GM12864 (cell line): Measurements from ENCODE around the gene SIGLEC12.

Experiments
- DNase-seq: peaks from one replicate; pipeline ENCODE4 v3.0.0-alpha.2; 2011; ENCODE audit warnings: low read depth
- H3K4me3 ChIP-seq: 2 replicates; pipeline ENCODE4 v1.5.1; 2011; ENCODE audit warnings: mild to moderate bottlenecking, low read depth, low read length, control low read depth
- TF ChIP-seq, protein P1 (sequence below): IDR thresholded peaks from 2 replicates; pipeline ENCODE4 v1.5.1; 2011; ENCODE audit warnings: low read depth, mild to moderate bottlenecking, moderate library complexity, low read length, control low read depth, inconsistent platforms; ENCODE audit errors: missing control alignments

SIGLEC12 gene

DNA sequence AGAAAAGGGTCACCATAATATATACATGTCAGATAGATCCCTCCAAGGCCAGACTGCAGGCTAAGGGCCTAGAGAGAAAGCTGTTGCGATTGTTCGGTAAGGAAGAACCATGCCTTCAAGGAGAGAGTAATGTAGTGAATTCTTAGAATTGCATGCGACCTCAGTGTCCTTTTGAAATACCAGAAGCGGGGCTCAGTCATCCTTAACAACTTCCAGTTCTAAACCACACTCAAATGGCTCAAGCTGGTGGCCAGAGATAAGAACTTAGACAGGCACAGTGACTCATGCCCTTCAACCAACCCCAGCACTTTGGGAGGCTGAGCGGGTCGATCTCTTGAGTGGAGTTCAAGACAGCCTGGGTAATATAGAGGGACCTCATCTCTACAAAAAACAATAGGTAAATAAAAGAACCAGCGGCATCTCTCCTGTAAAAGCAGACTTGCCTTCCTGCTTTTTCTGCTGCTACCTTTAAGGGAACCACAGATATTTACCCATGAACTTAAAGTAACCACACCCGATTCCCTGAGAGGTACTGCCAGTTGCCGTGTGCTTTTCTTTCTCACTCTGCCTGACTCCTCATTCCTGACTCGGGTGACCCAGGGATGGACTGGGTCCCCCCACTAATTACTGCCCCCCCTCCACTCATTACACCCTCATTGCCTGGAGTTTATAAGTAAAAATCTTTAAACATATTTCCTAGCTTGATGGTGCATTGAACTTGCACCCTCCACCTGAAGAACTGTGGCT lies 45.2 kb upstream of the SIGLEC12 start:
- H3K4me3 ChIP-seq = no peak overlapping the region
- no peak for DNase-seq

DNA sequence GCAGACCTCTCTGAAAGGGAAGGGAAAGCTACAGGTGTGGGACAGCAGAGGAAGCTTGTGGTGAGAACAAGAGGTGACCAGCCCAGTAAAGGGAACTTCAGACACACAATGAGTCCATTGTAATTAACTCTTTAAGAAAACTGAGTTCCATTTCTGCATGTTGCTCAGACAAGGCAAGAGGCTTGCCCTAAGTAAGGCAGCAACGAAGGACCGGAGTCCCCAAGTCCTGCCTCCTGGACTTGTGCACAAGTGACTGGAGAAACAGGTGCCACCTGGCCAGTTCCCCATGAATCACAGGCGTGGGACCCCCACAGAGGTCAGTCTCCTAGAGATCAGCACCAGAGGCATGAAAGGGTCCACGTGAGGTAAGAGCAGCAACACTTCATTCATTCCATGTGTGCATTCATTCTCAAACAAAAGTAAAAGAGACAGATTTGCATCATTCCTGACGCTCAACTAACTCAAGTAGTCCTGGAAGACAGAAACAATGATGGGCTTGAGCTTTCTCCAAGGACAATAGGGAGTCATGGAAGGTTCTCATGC lies 44.6 kb upstream of the SIGLEC12 start:
- H3K4me3 ChIP-seq = no peak overlapping the region
- no peak for DNase-seq
- TF ChIP-seq, protein P1, sequence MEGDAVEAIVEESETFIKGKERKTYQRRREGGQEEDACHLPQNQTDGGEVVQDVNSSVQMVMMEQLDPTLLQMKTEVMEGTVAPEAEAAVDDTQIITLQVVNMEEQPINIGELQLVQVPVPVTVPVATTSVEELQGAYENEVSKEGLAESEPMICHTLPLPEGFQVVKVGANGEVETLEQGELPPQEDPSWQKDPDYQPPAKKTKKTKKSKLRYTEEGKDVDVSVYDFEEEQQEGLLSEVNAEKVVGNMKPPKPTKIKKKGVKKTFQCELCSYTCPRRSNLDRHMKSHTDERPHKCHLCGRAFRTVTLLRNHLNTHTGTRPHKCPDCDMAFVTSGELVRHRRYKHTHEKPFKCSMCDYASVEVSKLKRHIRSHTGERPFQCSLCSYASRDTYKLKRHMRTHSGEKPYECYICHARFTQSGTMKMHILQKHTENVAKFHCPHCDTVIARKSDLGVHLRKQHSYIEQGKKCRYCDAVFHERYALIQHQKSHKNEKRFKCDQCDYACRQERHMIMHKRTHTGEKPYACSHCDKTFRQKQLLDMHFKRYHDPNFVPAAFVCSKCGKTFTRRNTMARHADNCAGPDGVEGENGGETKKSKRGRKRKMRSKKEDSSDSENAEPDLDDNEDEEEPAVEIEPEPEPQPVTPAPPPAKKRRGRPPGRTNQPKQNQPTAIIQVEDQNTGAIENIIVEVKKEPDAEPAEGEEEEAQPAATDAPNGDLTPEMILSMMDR = no peak

More for the DNA sequence above, 45.2 kb upstream of the SIGLEC12 start:
- TF ChIP-seq, protein P1 = no peak

DNA sequence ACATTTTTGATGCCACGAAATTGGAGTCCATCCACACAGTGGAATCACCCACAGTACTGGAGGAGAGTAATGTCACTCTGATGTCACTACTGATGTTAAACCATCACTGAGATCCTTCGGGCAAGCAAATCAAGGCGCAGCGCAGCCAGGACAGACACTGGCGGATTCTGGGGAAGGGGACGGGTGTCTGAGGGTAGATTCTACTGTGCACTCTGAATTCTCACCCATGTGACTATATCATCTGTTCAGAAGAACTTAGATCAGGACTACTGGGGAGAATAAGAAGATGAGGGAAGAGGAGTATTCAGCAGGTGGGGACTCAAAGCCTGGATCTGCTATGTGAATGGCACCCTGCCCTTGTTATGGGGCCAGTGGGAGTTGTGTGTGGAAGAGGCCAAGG lies 42.4 kb upstream of the SIGLEC12 start:
- H3K4me3 ChIP-seq = no peak overlapping the region
- no peak for DNase-seq
- TF ChIP-seq, protein P1 = no peak

DNA sequence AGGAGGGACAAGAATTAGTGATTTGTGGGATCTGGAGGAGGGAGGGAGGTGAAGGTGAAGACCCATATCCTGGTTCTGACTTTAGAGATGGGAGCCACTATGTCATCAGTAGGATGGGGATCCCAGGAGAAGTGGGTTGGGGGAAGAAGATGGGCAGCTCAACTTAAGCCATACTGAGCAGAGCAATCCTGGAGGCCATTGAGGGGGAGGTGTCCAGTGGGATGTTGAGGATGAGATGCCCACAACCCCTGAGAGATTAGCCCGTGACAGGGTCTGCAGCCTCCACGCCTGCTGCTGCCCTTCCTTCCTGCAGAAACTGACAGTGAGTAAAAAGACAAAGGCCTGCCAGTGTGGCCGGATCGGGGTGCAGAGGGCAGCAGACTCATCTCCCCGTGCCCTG lies 41.1 kb upstream of the SIGLEC12 start:
- DNase-seq = no peak
- TF ChIP-seq, protein P1 = no peak
- H3K4me3 ChIP-seq = no peak overlapping the region

DNA sequence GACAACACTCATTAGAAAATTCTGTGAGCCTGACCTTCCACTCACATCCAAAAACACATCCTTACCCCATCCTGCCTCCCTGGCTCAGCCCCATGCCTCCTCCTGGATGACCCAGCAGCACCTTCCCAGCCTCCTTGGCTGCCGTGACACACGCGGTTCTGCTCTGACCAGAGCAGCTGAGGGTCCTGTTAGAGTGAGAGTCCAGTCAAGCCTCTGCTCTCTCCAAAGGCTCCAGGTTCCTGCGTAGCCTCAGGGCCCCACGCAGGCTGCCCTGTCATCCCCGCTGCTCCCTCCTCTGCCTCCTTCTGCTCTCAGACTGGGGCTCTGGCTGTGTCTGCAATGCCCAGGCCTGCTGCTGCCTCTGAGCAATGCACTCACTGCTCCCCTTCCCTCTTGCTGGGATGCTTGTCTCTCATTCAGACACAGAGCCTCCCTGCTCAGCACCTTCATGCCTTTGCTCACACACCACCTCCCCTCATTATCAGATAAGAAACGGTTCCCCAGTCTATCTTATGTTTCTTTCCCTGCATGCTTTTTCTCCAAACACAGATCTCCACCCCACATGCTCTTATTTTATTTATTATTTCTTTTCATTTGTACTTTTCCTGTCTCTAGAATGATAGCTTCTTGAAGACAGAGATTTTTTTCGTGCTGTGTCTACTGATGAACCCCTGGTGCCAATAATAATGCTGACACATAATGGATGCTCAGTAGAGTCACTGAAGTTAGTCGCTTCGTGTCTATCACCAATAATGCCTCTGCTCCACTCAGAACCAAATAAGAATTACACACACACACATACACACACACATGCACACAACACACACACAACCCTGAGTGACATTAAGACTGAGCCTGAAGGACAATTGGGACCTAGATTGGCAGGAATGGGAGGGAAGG lies 40.1 kb upstream of the SIGLEC12 start:
- DNase-seq = no peak
- H3K4me3 ChIP-seq = no peak overlapping the region
- TF ChIP-seq, protein P1 = no peak

DNA sequence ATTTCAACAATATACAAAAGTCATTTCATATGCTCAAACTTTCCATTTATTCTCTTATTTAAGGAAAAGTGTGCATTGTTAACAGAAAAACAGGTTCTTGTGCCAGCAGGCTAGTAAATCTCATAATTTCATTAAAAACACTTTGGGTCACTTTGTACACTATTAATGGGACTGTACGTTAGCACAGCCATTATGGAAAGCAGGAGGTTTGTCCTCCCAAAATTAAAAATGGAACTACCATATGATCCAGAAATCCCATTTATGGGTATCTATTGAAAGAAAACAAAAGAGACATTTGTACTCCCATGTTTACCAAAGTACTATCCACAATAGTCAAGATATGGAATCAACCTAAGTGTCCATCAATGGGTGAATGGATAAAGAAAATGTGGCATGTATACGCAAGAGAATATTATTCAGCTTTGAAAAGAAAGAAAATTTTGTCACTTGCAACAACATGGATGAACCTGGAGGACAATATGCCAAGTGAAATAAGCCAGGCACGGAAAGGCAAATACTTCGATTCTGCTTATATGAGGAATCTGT lies 38.3 kb upstream of the SIGLEC12 start:
- TF ChIP-seq, protein P1 = no peak
- no peak overlapping the region for H3K4me3 ChIP-seq
- no peak for DNase-seq
